ENCODE measurements around the gene TSSK2.
"Not testable (repeated sequence)": the region's sequence is repeated elsewhere in the genome, so short reads cannot be mapped to it uniquely, and the experiment has no call there.

The TSSK2 gene

DNA sequence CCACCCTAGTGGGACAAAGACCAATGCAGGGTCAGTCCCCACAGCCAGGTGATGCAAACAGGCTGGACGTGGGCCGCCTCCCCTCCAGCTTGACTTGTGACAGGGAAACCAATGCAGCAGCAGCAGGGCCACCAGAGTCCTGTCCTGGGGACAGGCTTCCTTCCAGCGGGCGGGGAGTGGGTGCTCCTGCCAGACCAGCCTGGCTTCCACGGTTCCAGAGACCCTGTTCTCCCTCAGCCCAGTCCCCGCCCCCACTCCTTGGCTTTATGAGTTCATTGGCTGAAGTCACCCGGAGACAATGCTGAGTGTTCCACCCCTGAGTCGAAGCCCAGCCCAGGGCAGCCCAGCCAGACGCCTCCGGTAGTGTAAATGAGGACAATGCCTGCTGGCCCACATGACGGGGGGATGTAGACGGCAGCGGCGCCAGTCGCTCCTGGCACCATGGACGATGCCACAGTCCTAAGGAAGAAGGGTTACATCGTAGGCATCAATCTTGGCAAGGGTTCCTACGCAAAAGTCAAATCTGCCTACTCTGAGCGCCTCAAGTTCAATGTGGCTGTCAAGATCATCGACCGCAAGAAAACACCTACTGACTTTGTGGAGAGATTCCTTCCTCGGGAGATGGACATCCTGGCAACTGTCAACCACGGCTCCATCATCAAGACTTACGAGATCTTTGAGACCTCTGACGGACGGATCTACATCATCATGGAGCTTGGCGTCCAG lies at the start of gene TSSK2:
TSSK2 (plus strand) TSS at position 350 of the 726 bp plus-strand sequence; CDS start at position 442, 92 bp downstream.
- DNase-seq: no peak

DNA sequence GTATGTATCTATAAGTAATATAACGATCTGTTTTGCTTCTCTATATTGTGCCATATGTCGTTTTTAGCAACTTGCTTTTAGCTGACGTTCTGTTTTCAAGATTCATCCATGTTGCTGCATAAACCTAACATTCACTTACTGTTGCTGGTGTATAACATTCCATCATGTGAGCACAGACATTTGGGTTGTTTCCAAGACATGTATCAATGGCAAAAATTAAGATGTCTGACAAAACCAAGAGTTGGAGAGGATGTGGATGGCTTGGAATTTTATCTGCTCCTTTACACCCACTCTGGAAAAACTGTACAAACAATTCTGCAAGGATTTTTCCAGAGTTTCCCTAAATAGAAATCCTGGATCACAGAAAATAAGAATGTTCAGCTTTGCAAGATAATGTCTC lies 49.8 kb upstream of the TSSK2 start:
- no peak for DNase-seq

DNA sequence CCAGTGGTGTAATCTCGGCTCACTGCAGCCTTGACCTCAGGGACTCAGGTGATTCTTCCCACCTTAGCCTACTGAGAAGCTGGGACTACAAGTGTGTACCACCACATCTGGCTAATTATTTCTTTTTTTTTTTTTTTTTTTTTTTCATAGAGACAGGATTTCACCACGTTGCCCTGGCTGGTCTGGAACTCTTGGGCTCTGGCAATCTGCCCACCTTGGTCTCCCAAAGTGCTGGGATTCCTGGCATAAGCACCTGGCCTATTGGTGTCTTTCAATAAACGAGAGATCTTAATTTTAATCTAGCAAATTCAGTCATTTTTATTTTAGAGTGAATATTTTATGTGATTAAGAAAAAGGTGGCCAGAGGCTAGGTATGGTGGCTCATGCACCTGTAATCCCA lies 49.0 kb upstream of the TSSK2 start:
- DNase-seq: no peak

DNA sequence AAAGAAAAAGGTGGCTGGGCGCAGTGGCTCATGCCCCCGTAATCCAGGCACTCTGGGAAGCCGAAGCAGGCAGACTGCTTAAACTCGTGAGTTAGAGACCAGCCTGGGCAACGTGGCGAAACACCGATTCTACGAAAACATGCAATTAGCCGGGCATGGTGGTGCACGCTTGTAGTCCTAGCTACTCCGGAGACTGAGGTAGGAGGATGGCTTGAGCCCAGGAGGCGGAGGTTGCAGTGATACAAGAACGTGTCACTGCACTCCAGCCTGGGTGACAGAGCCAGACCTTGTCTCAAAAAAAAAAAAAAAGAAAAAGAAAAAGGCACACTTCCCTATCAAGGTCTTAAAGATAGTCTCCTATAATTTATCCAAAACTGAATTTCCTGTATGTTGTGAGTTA lies 48.3 kb upstream of the TSSK2 start:
- DNase-seq: no peak

DNA sequence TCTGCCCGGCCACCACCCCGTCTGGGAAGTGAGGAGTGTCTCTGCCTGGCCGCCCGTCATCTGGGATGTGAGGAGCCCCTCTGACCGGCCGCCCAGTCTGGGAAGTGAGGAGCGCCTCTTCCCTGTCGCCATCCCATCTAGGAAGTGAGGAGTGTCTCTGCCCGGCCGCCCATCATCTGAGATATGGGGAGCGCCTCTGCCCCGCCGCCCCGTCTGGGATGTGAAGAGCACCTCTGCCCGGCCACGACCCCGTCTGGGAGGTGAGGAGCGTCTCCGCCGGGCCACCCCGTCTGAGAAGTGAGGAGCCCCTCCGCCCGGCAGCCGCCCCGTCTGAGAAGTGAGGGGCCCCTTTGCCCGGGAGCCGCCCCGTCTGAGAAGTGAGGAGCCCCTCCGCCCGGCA lies 47.0 kb upstream of the TSSK2 start:
- not testable (repeated sequence) for DNase-seq

DNA sequence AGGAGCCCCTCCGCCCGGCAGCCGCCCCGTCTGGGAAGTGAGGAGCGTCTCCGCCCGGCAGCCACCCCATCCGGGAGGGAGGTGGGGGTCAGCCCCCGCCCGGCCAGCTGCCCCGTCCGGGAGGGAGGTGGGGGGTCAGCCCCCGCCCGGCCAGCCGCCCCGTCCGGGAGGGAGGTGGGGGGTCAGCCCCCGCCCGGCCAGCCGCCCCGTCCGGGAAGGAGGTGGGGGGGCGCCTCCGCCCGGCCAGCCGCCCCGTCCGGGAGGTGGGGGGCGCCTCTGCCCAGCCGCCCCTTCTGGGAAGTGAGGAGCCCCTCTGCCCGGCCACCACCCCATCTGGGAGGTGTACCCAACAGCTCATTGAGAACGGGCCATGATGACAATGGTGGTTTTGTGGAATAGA lies 46.5 kb upstream of the TSSK2 start:
- DNase-seq: not testable (repeated sequence)

DNA sequence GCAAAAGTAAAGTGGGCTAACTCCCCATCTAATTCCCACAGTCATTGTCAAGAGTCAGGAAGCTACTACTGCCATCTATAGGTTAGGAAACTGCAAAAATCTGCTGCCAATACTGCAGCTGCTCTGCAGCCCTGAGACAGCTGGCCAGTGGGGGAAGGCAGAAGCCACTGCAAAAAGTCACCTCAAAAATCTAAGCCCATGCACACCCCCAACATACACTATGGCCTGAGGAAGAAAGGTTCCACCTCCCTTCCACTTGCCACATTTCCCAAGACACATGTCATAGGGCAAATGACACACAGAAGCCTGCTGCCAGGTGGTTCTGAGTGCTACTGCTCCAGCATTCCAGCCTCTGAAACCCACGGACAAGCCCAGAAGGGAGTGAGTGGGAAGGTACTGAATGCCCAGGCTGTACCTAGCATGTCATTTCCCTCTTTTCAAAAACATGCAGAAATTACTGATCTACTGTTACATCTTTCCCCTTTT lies 45.8 kb upstream of the TSSK2 start:
- DNase-seq: no peak

DNA sequence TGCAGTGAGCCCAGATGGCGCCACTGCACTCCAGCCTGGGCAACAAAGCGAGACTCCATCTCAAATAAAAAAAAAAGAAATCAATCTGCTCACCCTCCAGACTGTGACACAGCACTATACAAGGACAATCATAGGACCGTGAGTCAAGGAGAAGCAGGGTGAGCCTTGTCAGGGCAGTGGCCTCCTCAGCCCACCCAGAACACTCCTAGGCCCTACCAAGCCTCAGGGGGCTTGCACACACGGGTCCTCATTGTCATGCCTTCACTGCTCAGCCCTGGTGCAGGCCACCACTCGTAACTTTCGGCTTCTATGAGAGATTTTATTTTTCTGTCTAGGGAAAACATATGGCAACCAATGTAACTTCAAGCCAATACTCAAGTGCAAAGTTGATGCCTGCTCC lies 44.7 kb upstream of the TSSK2 start:
- DNase-seq: no peak

DNA sequence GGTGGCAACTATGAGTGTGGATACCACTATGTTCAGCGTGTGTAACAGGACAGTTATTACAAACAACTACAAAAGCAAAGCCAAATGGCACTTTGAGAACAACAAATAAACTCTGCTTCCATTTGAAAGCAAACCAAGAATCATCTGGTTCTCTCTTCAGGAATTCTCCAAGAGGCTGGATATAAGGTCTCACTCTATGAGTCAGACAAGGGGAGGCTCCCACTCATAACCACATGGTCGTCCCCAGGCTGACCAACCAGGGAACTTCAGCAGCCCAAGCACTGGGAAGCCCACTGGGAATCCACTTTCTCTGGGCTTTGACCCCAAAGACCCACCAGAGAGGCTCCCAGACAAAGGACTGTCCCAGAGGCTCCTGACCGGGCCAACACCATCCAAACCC lies 44.2 kb upstream of the TSSK2 start:
- DNase-seq: no peak

DNA sequence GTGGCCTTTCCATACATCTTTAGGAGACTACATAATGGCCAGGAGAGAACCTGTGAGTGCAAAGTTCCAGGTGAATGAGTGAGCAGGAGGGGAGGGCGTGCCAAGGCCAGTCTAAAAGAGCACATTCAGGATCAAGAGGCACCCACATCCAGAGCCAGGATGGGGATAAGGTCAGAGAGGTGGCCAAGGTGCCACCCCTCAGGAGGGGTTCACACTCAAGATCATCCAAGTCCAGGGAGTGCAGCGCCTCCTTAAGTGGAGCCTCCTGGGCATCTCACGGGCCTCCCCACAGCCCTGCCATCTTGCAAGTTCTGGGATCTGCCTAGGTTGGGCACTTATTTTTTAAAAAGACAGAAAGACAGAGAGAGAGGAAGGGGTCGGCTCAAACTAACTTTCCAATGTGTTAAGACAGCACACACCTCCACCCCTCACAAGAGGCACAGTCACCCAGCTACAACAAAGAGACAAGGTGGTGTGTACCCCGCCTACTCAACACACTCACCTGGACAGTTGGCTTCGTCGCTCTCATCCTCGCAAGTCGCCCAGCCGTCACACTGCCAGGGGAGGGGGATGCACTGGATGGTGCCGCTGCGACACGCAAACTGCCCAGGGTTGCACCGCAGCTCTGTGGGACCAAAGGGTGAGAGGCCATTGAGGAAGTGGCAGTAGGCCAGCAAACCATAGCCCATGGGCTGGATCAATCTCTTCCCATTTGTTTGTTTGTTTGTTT lies 42.1 kb upstream of the TSSK2 start:
- no peak for DNase-seq

DNA sequence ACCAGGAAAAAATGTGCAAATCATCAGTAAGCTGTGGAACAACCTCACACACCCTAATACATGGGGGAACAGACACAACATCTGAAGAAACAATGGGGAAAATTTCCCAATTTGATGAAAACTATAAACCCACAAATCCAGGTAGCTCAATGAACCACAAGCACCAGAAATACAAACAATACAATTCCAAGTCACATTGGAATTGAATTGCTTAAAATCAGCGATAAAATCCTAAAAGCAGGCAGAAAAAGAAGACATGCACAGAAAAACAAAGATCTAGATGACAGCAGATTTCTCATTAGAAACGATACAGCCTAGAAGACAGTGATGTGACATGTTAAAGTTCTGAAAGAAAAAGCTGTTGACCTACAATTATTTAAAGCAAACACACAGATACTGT lies 40.9 kb upstream of the TSSK2 start:
- DNase-seq: no peak

DNA sequence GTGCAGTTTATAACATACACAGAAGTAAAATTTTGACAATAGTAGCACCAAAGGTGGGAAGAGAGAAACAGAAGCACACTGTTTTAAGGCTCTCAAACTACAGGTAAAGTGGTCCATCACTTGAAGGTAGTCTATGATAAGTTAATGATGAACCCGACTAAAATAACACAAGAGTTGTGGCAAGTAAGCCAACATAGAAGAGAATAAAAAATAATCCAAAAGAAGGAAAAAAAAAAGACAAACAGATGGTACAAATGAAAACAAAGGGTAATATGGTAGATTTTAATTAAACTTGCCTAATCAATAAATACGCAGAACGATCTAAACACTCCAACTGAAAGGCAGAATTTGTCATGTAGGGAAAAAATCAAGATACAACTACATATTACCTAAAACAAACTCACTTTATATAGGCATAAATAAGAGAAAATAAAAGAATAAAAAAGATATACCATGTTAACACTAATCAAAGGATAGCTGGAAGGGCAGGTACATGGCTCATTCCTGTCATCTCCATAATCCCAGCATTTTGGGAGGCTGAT lies 40.5 kb upstream of the TSSK2 start:
- DNase-seq: no peak

DNA sequence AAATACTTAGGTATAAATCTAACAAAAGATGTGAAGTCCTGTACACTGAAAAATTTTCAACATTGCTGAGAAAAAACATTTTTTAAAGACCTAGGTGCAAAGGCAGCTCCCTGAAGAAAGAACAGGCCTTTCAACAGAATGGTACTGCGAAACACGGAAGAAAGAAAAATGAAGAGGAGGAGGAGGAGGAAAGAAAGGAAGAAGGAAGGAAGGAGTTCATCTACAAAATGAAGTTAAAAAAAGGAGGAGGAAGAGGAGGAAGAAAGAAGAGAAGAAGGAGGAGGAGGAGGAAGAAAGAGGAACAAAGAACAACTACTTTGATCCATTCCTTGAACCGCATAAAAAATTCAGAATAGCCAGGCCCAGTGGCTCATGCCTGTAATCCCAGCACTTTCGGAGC lies 38.4 kb upstream of the TSSK2 start:
- DNase-seq: no peak

DNA sequence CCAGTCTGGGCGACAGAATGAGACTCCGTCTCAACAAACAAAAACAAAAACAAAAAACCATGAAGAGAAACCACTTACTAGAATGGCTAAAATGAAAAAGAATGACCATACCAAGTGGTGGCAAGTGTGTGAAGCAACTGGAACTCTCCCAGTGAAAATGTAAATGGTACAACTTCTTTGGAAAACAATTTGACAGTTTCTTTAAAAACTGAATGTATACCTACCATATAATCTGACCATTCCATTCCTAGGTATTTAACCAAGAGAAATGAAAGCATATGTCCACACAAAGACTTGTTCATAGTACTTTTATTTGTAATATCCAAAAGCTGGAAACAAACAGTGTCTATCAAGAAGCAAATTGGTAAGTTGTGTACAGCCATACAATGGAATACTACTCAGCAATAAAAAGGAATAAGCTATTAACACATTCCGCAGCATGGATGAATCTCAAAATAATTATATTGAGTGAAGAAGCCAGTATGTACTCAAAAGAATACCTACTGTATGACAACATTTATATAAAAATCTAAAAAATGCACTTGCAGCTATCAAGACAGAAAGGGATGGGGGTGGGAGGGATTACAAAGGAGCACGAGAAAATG lies 36.6 kb upstream of the TSSK2 start:
- DNase-seq: no peak

DNA sequence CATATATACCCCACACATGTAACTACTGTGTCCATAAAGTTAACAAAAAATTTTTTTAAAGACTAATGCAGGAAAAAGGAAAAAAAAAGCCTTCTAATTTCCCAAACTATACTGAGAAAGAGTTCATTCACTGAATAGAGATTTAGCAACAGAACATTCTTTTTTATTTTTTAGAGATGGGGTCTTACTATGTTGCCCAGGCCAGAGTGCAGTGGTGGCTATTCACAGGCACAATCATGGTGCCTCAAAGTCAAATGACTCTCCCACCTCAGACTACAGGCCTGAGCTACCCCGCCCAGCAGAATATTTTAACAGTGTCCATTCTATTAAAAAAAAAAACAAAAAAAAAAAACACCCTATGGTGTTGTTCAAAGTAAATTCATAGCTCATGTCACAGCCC lies 34.6 kb upstream of the TSSK2 start:
- no peak for DNase-seq

DNA sequence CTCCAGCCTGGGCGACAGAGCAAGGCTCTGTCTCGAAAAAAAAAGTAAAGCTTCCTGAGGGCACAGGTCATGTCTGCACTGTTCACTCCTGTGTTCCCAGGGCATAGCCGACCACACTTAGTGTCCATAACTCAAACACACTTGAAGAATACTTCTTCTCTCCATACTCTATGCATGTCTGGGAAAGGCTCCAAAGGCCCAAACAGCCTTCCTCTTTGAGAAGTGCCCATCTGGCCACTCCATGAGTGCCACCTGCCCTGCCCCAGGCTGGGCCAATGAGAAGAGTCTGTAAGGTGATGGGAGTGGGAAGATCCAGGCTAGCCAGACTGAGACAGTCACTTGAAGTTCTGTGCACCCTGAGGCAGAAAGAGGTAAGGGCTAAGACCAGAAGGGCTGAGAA lies 33.6 kb upstream of the TSSK2 start:
- no peak for DNase-seq

DNA sequence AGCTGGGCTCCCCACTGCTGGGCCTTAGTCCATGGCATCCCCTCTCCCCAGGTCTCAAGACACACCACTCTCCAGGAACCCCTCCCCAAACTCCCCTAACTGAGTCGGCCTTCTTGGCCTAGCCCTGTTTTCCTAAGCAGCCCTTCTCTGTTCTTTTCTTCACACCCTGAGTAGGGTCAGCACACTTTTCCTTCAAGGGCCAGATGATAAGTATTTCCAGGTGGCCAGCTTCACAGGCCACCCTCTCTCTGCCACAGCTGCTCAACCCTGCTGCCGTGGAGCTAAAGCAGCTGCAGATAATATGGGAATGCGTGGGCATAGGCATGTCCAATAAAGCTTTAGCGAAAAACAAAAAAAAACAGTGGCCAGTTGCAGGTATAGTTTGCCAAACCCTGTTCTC lies 33.0 kb upstream of the TSSK2 start:
- DNase-seq: no peak

DNA sequence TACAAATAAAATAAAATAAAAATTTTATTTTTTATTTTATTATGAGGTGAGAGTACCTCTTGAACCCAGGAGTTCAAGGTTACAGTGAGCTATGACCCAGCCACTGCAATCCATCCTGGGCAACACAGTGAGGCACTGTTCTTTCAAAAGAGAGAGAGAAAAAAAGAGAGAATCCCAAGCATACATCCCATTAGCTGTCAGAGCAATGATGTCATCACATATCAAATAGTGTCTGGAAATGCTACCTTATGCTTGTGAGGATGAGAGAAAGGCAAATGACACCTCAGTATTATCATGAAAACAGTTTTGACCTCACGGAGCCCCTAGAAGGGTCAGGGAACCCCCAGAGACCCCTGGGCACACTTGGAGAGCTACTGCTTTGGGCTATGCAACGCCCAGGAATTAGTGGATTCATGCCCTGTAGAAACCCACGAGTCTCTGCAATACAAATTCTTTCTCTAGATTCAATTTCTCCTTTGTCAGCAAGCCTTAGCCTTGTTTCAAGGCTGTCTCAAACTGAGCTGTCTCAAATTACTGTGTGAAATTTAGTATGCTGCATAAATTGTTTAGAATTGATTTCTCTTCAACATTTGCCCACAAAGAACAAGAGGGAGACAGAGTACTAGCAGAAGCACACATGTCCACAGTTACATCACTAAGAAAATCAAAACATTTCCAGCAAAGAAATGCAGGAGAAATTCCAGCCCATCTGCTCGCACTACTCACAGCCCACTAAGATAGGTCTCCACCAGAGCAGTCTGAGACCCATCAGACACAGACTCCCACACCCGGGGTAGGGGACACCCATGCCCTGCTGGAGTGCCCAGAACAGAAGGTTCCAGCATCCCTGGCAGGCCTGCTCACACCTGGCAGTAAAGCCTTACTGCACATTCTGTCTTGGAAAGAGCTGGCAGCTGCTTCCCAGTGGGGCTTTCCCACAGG lies 27.0 kb upstream of the TSSK2 start:
- no peak for DNase-seq

DNA sequence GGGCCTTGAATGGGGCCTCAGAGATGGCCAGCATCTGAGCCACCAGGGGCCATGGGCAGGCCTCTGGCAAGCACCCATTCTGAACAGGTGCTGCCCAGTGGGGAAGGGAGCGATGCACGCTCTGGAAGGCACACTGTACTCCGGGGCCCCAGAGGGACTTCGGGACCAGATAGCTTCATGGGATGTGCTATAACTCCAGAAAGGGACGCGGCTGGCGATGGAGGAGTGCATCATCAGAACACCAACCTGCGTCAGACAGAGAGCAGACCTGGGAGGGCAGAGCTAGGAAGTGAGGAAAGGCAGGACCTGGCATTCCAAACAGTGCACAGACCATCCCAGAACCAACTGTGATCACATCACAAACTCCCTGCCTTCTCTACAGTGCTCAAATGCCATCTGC lies 25.7 kb upstream of the TSSK2 start:
- no peak for DNase-seq

DNA sequence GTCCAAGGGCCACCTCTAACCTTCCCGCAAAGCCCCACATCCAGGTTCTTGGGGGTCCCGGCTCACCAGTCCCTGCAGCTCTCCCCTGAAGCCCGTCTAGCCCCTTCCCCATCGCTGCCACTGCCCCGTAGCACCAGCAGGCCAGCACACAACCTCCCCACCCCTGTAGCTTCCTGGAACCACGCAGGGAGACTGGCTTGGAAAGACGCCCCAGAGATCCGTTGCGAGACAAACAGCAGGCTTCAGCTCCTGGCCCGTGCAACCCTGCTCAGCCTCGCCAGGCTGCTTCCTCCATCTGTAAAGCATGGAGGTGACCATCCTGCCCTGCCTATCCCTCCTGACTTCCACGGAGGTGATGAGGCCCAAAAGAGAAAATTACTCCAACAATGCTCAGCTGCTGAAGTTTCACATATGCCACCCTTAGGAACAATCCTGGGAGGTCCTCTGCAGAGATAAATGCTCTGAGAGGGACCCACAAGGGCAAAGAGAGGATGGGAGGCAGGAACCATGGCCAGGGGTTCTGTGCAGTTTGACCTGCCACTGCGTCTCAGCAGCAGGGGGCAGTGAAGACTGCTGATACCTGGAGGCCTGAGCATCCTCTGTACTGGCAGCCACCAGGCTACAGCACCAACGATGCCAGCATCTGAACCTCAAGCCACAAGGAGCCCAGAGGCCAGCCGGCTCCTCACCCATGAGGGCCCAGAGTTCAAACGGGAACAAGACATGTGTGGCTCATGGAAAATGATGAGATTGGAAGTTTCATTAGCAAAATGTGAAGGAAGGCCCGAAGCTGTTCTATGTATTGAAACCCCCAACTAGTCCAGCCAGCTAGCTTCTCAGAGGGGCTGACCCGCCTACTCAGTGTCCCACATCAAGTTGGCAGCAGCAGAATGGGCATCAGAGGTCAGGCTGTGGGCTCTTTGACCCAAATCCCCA lies 25.0 kb upstream of the TSSK2 start:
- DNase-seq: no peak

Measured in SHP77 treated with DMSO at 0.1 percent for 48 hours (cell line).